Right renal cortex interstitium (tissue), 3 donors: ENCODE results near the gene MST1. TPM values are rescaled to one million over a fixed set of nuclear protein-coding genes. Genes with fewer than 3 reads are reported as not detected.
"Not testable (repeated sequence)": the region's sequence is repeated elsewhere in the genome, so short reads cannot be mapped to it uniquely, and the experiment has no call there.

ENCODE experiments used
- DNase-seq, 3 donors: peaks; one replicate each; pipeline ENCODE4 v3.0.0-alpha.2; 2013; ENCODE audit warnings: low read depth in 3 of 3, low spot score in 2 of 3
- polyA plus RNA-seq, 3 donors: library from polyadenylated mRNA; unstranded; fragments of 120-200 nt; gene quantifications; one replicate each; pipeline ENCODE4 v1.2.1, GENCODE V29; 2013; ENCODE audit not compliant: insufficient read length in 3 of 3

Gene MST1
- polyA plus RNA-seq, 3 donors: 93.8 to 176 (median 110) TPM

DNA sequence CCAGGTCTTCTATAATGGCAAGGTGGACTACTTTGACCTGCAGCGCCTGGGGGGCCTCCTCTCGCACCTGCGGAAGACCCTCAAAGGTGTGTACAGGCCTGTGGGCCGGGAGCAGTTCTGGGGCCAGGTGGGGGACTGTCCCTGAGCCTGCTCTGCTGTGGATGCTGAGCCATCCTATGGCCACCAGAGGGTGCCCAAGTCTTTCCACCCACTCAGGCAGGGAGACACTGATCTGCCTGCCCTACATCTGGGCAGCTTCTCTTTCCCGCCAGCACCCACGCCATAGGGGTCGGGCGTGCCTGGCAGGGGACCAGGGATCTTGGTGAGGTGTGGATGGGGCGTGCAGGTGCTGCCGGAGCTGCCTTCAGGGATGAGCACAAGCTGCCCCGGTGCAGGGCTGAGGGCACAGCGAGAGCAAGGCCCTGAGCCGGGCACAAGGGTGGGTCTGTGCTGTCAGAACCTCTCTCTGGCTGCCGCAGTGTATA lies 14.2 kb upstream of the MST1 start:
- DNase-seq: no peak

DNA sequence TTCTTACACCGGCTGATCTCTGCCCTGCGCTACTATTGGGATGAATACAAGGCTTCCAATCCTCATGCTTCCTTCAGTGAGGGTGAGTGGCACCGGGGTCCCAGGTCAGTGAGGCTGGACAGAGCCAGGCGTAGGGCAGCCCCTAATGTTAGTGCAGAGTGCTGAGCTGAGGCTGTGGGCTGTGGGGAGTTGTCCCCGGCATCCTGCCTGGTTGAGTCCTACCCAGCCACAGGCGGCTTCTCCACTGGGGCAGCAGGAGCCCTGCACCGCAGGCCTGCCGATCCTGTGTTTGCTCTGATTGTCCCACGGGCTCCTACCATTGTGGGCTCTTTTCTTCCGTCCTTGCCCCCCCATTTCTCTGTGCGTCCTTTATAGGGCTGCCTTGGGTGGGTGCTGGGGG lies 13.4 kb upstream of the MST1 start:
- DNase-seq: no peak

DNA sequence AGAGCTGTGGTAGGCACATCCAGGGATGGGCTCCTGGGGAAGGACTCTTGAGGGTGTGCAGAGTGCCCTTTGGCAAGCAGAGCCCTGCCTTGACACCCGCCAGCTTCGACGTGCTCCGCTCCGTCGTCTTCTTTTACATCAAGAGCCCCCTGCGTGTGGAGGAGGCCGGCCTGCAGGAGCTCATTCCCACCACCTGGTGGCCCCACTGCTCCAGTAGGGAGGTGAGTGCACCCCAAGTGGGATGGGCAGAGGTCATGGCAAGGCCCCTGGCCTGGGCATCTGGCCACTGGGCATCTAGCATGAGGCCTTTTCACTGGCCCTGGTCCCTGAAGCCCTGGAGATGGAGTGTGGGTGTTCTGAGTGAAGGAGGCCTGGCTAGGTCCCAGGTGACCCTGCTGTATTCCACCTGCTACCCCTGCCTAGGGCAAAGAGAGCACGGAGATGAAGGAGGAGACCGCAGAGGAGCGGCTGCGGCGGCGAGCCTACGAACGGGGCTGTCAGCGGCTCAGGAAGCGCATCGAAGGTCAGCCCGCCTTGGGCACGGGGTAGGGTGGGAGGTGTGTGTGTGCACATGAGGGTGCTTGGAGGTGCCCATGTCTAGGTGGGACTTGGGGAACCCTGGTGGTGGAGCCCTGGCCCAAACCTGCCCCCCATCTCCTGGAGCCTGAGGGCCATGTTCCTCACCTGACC lies 12.3 kb upstream of the MST1 start:
- DNase-seq: no peak

DNA sequence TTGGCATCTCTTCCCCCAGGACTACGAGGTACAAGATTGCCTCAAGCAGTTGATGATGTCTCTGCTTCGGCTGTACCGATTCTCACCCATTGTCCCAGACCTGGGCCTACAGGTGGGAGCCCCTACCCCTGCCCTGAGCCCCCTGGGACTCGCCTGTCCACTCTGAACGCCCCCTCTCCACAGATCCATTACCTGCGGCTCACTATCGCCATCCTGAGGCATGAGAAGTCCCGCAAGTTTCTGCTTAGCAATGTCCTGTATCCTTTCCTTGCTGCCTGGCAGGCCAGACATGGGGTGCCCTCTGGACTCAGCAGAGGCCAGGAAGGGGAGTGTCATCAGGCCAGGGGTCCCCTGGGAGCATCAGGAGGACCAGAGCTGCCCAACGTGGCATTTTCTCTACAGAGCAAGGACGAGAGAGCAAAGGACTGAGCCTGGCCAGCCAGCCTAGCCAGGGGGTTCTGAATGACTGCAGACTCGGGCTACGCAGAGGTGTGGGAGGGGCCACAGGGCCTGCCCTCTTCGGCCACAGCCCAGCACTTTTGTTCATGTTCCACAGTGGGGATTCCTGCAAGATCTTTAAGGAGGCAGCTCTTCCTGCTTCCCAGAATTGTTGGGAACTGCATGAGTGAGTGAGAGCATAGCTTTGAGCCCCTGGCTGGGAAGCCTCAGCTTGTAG lies 11.3 kb upstream of the MST1 start:
- DNase-seq: no peak

DNA sequence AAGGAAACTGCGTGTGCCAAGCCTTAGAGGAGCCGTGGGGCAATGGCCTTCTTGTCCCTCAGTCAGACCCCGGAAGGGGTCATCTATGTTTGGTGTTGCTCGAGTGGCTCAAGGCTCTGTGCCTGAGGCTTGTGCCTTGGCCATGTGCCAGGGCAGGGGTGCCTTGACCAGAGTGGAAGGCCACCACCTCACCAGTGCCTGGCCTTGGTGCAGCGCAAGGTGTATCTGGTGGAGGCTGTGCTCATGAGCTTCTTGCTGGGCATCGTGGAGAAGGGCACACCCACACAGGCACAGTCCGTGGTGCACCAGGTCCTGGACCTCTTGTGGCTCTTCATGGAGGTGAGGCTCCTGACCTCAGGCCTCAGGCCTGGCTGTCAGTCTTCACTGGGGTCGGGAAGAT lies 10.7 kb upstream of the MST1 start:
- no peak for DNase-seq

DNA sequence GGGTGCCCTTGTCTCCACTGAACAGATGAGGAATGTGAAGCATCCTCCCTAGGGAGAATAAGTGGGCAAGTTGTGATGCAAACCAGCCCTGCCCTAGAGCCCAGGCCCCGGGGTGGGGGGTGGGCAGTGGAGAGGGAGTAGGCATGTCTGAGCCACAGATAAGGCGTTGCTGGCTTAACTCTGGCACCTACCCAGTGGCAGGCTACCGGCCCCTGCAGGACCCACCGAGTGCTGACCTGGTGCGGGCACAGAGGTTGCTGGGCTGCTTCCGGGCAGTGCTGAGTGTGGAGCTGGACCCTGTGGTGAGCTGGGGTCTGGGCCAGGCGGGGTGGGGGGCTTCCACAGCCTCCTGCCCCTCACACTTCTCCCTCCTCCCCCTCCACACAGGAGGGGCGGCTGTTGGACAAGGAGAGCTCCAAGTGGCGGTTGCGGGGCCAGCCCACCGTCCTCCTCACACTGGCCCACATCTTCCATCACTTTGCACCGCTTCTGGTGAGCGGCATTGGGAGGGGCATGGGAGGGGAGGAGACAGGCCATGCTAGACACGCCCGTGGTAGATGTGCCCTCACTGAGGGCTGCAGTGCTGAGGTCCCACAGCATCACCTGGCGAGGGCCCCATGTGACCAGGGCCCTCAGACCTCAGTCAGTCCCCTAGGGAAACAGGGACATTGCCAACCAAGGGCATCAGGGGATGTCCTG lies 10.2 kb upstream of the MST1 start:
- DNase-seq: no peak

DNA sequence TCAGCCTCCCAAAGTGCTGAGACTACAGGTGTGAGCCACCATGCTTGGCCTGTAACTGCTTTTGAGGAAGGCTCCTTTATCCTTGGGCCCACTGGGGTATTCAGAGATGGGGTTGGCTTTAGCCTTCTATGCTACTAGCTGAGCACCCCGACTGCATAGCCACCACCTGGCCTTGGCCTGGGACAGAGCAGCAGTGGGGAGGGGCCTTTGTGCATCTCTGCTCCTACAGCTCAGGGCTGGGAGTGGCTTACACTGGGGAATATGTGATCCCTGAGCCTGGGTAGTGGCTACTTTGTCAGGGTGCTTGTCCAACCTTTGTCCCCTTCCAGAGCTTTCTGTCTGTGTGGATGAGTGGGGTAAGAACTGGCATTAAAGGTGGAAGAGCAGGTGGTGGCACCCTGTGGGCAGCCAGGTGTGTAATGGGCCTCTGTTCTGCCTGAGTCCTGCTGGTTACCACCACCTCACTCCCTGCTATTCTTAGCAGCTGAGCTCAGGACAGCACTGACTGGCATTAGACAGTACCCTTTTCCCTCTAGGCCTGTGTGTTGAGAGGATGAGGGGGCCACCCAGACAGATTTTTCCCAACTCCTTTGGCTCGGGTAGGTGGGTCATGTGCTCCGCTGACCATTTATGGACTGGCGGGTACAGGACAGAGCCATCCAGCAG lies 6.2 kb upstream of the MST1 start:
- not testable (repeated sequence) for DNase-seq

DNA sequence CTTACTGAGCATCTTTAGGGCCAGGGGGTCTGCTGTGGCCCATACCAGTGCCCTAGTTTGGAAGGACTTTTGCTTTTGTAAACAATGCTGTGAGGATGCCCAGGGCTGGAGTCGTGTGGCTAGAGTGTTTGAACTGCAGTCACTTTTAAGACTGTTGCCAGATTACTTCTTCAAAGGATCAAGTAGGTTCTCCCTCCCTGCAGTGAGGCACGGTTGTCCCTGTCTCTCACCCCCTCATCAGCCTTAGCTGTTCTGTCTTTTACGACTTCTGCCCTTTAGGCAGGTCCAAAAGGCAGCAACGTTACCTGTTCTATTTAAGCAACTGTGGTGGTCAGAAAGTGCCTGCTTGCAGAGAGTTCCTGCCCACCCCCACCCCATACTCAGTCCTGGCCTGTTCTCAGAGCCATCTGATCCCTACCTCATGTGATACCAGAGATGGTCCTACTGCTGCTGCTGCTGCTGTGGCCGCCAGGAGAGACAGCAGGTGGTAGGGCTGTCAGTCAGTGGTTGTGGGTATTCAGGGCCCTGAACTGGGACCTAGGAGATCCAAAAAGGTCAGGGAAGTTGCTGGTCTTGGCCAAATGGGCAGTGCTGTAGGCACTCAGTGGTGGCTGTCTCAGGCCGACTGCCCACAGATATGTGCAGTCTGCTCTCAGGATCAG lies 5.3 kb upstream of the MST1 start:
- not testable (repeated sequence) for DNase-seq

DNA sequence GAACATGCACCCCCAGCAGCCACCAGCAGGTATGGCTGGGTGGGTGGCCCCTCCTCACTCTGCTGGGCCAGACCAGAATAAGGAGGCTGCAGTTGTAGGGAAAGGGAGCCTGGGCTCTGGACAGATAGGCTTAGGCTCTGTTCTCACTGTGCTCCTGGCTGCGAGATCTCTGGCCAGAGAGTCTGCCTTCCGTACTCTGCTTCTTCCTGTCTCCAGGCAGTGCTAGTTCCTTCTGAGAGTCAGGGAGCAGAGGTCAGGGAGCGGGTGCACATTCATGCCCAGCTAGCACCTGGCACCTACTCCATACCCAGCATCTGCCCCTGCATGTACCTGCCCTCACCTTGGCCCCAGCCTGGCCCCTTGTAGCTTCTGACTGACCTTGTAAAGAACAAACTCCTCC lies 2.2 kb upstream of the MST1 start:
- DNase-seq: not testable (repeated sequence)

DNA sequence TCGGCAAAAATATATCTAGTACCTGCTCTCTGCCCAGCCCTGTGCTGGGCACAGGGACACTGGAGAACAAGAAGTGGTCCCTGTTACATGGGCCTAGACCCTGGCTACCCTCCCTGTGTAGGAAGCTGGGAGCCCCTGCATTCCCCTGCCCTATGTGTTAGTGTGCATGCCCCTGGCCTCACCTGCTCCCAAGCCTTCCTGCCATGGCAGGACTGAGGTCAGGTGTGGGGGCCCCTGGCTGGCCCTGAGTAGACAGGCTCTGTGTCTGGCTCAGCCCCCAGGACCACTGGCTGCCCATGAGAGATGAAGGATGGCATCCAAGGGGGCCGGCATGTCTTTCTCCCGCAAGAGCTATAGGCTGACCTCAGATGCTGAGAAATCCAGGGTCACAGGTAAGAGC lies 1.6 kb upstream of the MST1 start:
- DNase-seq: not testable (repeated sequence)

DNA sequence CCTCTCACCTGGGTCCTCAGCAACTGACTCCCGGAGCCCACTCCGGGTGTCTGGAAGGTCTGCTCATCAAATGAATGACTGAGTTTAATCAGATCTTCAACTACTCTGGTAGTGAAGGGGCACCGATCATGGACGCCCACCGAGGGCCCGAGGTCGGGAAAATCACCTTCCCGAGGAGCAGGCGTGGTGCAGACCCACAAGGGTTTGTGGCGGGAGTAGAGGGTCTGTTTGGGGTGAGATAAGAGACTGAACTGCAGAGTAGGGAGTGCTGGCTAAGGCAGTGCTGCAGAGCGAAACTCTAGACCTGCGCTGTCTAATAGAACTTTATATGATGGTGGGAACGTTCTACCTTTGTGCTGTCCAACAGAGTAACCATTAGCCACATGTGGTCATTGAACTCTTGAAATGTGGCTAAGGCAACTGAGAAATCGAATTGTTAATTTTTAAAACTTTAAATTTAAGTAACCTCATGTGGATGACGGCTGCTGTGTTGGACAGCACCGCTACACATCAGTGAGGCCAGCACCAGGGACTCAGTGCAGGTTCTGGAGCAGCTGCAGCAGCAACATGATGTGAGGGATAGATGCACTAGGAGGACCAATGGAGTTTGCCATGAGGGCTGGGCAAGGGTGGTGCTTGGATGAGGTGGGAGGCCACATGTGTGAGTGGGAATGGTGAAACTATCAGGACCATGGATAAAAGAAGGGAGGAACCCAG lies 792 bp upstream of the MST1 start:
- not testable (repeated sequence) for DNase-seq

DNA sequence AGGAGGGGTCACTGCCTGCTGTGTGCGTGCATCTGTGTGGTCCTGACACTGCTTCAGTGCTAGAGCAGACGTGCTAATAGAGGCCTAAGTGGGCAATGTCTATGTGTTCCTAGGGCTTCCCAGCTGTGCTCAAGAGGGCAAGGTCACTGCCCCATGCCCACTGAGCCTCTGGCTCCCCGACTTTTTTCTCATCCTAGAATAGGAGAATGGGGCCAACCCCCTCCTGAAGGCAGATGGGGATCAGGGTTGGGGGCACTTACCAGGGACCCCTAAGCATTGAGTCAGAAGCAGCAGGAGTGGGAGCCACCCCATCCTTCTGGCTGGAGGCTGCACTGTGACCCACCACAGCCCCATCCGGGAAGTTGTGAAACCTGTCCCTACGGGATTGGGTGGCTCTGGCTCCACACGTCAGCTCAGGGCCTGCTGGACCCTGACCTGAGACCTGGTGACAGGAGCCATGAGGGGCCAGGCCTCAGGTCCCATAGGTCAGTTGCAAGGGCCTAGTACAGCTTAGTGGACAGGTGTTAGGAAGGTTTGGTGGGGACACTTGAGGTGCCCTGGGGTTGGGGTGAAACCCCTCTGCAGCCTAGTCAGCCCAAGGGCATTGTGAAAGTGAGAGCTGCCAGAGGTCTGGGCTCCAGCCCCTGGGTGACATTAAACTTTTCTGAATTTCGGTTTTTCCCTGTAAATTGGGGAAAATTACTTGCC lies 782 bp downstream of the MST1 start:
- not testable (repeated sequence) for DNase-seq

DNA sequence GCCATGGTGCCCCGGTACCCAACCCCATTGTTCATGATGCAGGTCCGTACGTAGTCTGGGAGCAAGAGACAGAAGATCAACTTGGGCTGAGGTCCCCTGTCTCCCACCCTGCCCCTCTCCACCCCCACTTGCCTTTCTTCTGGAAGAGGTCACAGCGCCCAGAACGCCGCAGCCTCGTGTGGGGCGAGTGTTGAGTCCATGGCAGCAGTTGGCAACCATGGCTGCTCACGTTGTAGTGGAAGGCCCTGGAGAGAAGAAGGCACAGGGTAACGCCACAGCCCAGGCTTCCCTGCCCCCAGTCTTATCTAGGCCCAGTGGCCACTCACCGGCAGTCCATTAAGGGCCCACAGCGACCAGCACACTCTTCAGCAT lies 1.9 kb downstream of the MST1 start:
- DNase-seq: not testable (repeated sequence)

DNA sequence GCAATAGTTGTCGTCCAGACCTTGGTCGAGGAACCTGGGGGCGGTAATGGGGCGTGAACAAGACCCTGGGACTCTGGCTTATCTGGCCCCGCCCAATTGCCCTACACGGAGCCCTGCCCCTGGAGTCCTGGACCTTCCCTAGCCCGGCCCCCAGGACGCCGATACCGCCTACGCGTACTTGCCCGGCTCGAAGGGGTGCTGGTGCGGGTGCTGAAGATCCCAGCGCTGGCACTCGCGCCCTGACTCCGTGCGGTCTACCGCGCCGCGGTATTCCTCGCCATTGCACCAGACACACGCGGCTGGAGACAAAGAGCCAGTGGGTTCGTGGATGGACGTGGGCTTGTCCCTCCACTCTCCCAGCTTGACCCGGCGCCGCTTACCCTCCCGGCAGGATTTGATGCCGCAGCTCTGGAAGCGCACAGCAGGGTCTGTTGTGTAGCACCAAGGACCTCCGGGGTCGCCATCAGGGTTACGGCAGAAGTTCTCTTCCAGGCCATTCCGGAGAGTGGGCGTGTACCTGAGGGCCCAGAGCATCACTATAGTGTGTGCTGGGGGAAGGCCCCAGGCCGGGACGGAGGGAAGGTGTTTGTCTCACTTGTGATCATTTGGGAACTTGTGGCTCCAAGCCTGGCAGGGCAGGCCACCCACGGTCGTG lies 2.4 kb downstream of the MST1 start:
- peak in 1 of 3 donors; percentile 56 for DNase-seq

DNA sequence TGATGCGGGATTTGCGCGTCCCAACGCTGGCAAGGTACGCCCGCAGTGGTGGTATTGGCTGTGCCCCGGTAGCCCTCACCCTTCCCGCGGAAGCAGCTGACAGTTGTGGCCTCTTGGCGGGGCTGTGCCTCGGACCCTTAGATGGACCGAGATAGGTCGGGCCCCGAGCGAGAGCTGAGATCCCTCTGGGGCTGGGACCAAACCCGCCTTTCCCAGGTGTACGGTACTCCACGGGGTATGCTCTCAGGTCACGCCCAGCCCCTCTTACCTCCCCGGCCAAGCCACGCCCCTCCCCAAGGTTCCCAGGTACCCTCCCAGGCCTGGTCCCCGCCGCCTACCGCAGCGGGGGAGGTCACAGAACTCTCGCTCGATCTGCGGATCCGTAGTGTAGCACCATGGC lies 2.9 kb downstream of the MST1 start:
- DNase-seq: peak in 1 of 3 donors; percentile 45

DNA sequence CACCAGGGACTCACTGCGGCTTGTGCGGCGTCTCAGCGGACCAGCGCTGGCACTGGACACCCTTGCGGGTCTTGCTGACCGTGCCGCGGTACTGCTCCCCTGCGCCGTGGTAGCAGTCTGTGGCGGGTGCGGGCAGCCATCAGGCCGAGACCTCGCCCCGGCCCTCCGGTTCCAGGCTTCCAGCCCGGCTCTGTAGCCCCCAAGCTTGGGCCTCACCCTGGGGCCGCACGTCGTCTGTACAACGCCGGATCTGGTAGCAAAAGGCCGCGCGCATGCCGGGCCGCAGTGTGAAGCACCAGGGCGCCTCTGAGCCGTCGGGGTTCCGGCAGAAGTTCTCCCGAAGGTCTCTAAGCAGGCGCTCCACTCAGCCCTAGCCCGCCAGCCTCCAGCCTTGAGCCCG lies 3.4 kb downstream of the MST1 start:
- DNase-seq: not testable (repeated sequence)

DNA sequence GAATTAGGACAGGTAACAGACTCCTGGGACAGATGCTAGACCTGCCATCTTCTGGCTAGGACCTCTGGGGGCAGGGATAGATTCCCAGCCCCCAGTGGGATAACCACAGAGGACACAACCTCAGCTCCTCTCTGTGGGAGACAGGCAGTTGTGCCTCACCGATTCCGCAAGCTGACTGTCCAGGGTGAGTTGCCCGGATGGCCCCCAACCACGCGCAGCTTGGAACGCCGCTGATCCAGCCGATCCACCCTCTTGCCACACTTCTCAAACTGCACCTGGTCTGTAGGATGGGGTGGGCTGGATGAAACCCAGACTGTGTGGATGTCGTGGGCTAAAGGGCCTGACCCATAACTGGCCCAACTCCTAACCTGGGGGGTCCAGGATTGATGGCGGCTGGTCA lies 4.2 kb downstream of the MST1 start:
- not testable (repeated sequence) for DNase-seq

DNA sequence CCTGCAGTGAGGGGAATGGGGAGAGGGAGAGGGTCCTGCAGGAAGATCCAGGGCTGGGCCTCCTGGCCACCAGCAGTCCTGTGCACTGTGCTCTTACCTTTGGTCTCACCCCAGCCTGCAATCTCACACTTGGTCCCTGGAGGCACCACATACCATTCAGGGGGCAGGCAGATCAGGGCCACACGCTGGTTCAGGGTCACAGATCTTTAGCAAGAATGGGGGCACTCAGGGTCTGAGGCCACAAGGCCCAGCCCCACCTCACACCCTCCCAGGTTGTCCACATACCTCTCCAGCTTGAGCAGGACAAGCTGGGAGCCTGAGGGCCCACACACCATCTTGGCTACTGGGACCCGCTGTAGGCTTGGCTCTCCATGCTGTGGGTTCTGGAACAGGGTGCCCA lies 4.8 kb downstream of the MST1 start:
- DNase-seq: not testable (repeated sequence)

DNA sequence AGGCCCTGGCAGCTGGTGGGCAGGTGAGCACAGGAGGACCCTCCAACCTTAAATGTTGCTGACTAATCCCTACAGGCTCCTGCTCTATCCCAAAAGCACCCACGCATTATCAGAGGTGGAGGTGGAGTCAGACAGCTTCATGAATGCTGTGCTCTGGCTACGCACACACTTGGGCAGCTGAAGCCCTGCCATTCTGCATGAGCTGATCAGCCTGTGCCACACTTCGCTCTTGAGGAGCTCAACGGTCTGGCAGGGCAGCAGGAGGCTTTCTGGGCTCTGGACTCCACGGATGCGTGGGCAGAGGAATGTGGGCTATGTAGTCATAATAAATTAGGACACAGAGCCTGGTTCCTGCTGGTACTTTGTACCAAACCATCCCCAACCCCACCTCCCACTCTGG lies 6.1 kb downstream of the MST1 start:
- no peak for DNase-seq
